ENCODE data around the gene RAP1GAP.

RAP1GAP gene

DNA sequence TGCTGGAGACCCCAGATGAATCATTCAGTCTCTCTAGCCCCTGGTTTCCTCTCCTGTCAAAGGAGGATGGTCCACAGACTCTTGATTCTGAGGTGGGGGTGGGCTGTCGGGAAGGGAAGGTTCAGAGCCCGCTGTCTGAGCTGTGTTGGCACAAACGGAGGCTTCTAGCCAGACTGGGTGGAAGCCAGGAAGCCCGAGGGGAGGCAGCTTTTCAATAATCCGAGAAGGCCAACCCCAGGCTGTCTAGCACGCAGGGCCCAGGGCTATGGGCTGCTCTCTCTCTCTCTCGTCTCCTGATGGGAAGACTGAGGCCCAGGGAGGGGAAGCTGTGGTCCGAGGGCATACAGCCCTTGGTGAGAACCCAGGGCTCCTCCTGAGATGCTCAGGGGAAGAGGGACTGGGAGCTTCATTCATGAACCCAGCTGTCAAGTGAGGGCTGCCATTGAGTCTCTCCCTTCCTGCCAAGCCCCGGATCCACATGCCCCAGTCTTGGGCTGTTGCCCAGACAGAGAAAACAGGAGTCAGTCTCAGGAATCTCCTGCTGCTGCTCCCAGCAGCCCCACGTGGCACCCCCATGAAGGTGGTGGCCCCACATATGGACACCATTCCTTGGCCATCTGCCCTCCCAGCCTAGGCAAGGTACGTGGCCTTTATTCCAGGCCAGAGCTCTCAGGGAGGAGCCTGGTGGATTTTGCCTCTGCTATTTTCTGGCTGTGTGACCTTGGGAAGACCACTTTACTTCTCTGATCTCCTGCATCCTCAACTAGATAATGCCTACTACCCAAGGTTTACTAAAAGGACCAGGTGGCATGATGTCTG is 44.4 kb downstream of the RAP1GAP start:
- no peak for DNase-seq

DNA sequence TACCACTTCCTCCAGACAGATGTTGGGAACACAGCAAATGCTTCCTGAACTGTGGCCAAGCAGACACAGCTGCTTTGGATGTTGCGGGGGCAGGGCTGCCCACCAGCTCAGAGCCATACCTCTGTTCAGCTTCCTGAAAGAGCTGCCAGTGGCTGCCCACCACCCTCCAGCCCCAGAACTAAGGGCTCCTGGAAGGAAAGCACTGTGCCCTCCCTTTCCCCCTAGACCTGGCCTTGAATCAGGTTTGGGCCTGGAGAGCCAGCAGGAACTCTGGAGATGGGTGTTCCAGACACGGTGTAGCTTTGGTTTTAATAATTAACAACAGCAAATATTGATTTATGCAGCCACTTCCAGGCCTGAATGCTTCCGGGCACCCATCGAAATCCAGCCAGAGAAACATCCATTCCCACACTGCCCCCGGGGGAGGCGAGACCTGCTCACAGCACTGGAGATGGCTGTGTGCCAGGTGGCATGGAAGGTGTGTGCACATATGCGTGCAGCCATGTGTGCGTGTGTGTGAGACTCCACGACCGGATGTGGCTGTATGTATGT is 45.7 kb downstream of the RAP1GAP start:
- DNase-seq: no peak

DNA sequence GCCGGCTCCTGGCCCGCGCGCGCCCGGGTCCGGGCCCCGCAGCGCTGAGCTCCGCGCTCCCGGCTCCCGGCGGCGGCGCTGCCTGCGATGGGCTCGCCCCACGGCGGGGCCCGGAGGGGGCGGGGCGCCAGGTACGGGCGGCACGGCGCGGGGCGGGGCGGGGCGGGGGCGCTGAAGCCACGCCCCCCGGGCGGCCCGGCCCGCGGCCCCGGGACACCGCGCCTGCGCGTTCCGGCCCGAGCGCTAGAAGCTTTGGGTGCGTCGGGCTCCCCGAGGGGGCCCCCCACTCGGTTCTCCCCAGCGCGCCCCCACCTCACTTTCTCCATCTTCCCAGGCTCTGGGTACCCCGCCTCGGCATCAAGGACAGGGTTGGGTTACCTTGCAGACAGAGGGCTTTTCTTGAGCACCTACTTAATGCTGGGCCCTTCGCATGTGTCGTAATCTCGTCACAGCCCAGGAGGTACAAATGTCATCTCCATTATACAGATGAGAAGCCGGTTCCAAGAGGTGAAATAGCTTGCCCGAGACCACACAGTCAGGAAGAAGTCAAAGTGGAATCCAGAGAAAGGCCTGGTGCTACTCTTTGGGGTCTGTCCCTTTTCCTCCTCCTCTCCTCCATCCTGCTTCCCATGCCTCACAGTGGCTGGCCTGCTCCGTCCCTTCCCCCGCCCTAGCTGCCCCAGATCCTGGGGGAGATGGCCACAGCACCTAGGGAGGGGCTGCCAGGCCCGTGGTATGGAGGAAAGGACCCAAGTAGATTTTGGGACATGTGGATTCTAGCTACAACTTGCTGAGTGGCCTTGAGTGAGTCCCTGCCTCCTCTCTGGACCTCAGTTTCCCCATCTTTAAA is 46.5 kb downstream of the RAP1GAP start:
- peak; percentile 53 for DNase-seq

DNA sequence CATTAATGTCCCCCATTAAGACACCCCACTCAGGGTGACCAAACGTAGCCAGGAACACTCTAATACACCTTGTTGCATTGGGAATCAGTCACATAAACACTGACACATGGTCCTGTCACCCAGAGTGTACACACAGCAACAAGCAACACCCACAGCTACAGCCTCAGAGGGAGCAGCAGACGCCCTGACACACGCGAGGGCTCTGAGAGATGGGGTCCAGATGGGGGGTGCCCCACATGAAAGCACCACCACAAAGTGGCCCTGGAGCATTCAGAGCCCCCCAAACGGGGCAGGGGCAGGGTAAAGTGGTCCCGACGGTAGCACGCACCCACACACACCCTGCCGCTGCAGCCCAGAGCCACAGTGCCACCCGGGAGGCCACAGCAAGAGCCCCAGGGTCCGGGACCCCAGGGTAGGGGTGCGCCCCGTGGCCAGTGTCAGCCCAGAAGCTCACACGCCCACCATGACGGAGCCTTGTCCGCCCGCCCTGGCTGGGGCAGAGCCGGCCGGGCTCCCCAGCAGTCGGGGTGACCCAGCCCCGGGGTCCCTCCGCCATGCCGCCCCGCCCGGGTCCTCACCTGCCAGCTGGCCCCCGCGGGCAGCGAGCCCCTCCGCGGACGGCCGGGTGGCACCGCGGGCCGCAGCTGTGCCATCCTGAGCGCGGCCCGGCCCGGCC is 47.3 kb downstream of the RAP1GAP start:
- DNase-seq: no peak

DNA sequence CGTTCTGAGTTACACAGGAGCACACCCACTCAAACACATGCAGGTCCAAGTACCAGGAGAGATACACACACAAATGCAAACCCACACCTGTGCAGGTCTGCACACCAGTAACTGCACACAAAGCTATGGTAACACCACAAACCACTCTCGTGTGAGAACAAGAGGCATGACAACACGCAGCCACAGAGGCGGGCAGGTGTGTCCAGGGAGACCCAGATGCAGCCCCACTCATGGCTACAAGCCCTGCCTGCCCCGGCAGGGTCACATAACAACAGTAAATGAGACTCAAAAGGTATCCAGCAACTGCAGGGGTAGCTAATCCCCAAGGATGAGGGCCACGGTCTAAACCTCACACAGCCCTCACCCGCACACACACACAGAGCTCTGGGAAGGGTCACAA is 48.1 kb downstream of the RAP1GAP start:
- DNase-seq: no peak

DNA sequence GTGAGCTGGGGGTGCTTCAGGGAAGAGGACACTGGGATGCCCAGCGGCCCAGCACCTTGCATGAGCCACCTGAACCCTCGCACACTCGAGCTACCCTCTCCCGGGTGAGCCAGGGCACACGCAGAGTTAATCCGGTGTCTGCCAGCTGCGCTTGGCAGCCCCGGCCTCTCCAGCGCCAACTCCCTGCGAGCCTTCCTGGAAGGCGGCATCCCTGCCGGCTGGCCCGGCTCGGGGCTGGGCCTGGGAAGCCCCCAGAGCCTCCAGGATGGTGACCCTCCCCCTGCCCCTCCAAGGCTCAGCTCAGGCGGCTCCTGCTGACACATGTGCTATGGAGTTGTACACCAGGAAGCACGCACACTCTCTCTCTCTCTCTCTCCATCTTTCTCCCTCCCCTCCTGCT is 48.7 kb downstream of the RAP1GAP start:
- DNase-seq: no peak

DNA sequence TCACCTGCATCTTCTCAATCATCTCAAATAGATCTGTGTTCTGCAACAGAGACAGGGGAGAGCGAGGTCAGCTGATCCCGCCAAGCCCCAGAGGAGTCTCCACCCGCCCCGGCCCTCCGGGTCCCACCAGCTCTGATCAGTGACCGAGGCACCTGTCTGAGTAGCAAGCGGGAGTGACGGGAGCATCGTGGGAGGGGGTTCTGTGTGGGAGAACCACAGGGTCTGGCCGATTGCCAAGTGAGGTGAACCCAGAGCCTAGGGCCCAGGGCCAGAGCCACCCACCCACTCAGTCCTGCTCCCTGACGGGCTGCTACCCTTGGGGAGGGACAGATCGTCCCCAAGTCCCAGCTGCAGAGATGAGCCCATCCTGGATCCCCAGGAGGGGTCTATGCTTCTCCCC is 49.1 kb downstream of the RAP1GAP start:
- DNase-seq: no peak

DNA sequence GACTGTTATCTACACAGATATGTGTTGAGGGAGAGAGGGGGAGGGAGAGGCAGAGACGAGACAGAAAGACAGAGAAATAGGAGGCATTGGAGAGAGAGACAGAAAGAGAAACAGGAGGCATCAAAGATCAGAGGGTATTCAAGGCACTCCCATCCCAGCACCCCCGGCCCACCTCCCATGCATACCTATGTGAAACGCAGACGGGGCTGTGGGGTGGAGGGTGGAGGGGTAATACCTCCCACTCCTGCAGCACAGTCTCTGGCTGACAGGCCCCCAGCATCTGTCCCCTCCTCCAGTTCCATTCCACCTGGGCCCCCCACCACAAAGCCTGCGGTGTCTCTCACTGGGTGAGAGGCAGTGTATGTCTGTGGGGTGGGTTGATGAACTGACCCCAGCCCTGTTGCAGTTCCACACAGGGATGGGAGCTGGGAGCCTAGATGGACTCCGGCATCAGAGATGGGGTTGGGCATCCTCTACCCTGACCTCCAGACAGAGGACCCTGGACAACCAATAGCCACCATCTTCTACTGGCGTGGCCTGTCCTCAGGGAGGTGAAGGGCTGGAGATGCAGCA is 49.7 kb downstream of the RAP1GAP start:
- DNase-seq: no peak

DNA sequence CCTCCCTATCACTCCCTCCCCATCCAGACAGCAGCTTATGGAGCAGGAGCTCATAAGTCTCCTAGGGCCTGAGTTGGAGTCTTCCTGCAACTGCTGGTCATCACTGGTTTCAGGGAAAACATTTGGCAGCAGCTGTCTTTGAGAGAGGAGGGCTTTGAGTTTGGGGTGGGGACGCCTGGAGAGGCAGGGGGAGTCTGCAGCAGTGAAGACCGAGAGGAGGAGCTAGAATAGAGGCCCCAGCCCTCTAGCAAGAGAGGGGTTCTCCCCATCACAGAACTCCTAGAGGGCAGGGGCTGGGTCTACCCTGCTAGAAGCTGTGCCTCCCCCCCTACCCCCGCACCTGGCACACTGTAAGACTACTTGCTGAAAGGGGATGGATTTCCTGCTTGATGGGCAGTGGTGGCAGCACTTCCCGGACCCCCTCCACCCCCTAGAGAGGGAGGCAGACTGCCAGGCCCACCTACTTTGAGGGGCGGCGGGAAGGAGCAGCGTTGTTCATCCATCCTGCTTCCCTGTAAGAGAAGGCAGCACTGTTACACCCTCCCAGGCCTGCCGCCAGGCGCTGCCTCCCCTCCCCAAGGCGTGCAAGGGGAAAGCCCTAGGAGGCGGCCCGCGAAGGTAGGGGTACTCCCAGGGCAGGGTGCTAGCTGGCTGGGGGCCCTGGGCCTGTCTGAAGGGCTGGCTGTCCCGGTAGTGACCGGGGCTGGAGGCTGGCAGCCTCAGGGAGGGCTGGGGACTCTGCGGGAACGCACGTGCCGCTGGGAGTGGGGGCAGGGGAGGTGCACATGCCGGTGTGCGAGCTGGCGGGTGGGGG is 50.4 kb downstream of the RAP1GAP start:
- peak; percentile 71 for DNase-seq

DNA sequence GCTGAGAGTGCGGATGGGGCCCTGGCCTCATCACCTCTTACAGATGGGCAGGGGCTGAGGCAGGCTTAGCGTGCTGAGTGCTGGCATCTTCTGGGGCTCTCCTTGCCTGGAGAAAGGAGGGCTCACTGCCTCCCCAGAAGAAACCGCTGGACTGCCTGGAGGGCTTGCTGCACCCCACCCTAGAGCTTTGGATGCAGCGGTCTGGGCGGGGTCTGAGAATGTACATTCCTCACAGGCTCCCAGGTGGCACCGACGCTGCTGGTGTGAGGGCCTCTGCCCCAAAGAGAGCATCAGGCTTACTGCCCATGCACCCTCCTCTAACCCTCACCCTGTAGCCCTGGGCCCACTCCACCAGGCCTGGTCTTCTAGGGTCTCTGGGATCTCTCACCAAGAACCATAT is 51.1 kb downstream of the RAP1GAP start:
- no peak for DNase-seq

DNA sequence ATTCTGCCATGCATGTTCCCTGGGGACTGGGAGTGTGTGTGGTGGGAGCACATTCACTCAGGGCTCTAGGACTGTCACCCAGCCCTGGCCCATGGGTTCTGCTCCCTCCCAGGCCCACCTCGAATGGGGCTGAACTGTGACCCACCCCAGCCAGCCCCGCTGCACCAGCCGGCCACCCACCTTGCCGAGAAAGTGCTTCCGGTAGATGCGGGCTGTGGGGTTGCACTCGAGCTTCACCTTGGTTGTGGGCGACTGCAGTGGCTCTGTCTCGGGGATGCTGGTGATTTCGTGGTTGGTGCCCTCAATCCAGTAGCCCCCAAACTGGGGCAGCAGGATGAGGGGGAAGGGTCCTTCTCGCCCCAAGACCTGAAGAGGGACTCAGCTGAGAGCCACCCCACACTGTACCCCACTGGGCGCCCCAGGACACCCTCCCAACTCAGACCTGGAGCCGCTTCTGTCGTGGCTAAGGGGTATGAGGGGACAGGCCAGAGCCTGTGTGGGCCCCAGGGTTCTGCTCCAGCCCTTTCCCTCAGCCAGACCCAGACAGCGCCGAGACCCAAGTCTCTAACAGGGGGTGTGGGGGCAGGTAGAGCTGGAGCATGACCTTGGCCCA is 51.9 kb downstream of the RAP1GAP start:
- DNase-seq: no peak

DNA sequence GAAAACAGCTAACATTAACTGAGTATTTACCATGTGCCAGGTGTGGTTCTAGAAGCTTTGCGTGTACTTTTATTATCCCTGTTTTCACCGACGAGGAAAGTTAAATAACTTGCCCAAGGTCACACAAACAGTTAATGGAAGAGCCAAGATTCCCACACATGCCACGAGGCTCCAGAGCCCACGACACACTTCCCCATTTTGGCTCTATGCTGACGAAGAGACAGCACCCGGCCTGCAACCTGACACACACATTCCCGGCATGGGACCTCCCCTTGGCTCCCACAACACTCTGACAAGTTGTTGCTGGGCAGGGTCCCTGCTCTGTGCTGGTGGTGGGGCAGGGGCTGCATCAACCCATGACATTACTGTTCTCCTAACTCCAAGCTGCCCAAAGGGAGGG is 52.8 kb downstream of the RAP1GAP start:
- DNase-seq: no peak

DNA sequence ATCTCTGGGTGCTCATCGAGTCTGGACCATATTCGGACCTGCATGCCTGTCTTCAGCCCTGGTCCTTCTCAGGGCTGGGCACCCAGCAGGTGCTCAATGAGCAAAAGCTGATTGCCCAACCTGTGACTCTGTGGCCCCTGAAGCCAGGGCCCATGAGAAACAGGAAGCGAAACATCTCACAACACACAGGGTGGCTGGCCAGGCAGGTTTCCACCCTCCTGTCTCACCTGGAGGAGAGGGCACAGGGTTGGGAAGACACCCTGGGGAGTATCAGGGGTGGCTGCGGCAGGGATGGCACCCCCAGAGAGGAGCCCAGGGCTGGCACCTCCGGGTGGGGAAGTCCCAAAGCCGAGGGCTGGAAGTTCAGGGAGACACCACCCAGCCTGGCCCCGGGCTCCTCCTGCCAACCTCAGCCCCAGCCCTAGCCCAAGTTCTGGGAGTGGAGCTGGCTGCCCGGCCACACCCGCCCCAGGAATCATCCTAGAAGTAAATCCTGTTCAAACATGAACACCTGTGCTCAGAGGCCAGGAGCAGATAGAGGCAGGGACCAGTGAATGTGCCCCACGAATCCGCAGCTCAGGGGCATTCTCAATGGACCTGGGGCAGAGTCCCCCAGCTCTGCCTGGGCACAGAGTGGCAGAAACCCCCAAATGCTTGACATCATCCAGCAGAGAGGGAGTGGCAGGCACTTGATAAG is 54.6 kb downstream of the RAP1GAP start:
- no peak for DNase-seq

DNA sequence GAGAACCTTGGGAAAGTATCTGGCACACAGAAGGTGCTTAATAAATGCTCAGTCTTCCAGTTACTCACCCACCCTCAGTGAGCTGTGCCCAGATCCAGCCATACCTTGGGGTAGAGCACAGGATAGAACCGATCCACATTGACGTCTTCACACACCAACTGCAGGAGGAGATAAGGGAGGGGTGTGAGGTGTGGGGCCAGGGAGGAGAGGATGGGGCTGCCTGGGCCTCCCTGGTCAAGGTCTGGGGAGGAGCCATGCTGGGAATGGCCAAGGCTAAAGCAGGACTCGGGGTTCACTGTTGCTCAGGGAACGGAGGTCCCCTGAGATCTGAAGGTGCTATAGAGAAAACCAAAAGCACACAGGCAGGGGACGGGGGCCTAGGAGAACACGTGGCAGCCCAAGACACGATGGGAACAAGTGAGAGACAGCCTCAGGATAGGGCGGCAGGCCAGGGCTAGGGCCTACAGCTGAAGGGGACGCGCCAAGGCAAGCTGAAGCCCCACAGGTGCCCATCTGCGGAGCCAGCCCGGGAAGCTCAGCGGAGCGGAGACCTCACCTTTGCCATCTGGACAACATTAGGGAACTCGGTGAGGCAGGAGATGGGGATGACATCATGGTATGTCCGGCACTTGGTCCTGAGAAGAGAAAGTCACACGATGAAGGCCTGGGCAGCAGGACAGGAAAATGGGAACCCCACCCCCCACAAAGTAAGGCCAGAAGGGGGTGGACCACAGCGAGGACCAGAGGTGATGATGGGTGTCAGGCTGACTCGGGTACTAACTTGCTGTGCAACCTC is 55.9 kb downstream of the RAP1GAP start:
- peak; percentile 46 for DNase-seq

DNA sequence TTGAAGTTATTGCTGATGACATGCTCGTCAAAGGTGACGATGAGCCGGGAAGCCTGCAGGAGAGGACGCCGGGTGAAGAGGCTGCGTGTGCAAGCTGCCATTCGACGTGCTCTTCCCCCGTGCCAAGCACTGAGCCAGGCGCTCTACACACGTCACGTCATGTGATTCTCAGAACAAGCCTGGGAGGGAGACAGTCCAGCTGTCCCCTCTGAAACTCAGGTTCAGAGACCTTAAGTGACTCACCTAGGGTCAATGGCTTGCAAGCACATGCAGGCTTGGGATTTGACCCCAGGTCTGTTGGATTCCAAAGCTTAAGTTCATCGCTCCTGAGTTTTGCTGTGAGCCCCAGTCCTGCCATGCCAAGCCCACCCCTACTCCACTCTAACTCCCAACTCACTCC is 57.1 kb downstream of the RAP1GAP start:
- no peak for DNase-seq

DNA sequence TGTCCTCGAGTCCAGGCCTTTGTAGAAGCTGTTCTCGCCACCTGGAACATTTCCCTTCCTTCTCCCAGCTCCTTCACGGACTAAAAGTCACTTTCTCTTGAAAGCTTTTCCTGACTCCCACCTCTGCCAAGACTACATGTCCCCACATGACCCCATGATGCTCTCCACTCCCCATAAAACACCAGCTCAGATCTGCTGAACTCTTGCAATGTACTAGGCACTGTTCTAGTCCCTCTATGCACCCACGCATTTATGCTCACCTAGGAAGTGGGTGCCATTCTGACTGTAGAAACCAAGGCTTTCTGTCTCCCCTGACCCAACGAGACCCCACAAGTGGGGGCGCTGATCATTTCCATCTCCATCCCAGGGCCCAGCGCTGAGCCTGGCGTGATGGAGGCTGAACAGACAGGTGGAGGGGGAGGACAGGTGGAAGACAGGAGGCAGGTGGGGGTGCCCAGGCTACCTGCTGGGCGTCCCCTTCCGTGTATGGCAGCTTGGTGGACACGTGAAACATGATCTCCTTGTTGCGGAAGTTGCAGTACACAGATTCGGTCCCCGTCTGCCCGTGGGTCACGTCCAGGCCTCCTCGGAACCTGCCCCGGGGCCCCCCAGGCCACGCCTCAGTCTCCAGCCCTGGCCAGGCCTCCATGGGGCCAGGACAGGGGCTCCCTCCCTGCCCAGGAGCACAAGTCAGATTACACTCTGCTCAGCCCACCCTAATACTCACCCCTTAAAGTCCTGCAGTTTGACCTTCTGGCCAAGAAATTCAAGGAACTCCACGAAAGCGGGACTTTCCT is 58.0 kb downstream of the RAP1GAP start:
- DNase-seq: no peak

DNA sequence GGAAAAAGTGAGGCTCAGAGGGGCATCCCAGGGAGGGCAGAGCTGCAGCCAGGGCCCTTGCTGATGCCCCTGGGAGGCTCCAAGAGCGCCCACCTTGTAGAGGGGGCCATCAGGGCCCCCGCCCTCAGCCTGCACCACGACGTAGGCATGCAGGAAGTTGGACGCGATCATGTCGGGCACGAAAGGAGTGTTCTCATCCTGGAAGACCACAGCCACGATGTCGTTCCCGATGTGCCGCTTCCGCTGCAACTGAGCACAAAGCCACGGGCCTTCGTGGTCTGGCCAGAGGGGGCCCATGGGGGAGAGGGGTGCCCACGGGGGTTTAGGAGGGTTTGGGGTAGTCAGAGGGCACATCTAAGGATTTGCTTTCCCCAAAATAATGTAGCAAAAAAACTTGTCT is 59.1 kb downstream of the RAP1GAP start:
- no peak for DNase-seq

DNA sequence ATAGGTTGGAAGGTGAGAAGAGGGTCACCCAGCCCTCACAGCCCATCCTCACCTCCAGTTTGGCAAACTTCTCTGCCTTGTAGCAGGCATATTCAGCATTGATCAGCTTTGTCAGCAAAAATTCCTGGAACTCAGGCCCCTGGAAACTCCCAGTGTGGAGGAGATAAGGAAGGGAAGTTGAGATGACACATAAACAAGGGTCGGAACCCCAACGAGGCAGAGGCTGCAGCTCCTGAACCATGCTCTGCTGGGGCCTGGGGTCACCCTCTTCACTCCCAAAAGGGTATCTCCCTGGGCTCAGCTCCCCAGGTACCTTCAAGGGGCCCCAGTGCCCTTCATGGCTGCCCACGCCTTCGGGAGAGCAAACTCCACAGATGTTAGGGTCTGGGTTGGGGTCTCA is 60.4 kb downstream of the RAP1GAP start:
- no peak for DNase-seq

All from hematopoietic multipotent progenitor cell treated with erythropoietin and hydrocortisone succinate and interleukin-3 and kit ligand, for 4 days (in vitro differentiated cells).